HG02678 (cell line): ENCODE results near the gene POLA1.
"Not testable (repeated sequence)": the region's sequence is repeated elsewhere in the genome, so short reads cannot be mapped to it uniquely, and the experiment has no call there.

Experiments used
- ATAC-seq: cut with Tn5 transposase; IDR thresholded peaks from one replicate; pipeline ENCODE4 v1.9.1; 2021; ENCODE audit warnings: mild to moderate bottlenecking, moderate library complexity; ENCODE audit not compliant: unreplicated experiment

The POLA1 gene

GRCh38 chrX:24693453-24694202, at the start of gene POLA1:
POLA1 (plus strand) TSS chrX:24693918; CDS start chrX:24693962, 44 bp downstream.
- peak; percentile 97 for ATAC-seq

- ATAC-seq, result no peak
These were observed 47.7 kb upstream of the POLA1 start for GRCh38 chrX:24646006-24646405.

- peak; percentile 15 for ATAC-seq
These were observed 47.0 kb upstream of the POLA1 start for GRCh38 chrX:24646745-24647182.

DNA sequence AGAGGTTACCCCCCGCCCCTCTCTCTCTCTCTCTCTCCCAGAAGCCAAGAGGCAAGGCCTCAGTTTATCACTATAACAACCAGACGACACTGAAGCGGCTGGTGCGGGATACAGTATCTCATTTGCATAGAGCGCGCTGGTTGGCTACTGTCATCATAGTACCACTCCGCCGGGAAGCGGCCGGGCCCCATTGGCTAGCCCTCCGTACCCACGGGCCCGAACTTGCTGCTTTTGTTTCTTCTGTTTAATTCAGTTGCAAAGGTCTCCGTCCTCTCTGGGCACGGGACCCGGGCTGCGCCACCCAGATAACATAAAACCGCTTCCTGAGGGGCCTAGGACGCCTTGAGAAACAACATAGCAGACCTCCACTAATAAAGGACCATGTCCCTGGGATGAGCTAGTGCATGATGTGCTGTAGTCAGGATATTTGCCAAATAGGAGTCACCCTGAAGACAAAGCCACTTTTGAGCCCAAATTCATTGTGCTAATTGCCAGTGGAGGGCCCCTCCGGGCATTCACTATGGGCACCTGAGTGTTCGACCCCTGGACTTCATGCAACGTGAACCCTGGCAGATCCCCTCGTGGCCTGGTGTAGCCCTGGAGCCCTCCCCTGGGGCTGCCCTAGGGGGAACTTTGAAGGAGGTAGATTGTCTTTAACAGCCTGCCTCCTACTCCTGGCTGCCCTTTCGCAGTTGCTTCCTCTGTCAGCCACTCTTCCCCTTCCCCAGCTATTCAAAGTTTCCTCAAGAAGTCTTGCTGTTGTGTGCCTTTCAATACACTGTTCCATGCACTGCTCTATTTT, 46.3 kb upstream of the POLA1 start, which contains the start of gene PCYT1B:
TSS of gene PCYT1B (minus strand) at position 91 of the 802 bp plus-strand sequence. CDS start 242 bp downstream, outside the sequence.
- ATAC-seq, result peak; percentile 96

- no peak for ATAC-seq
These were observed 45.2 kb upstream of the POLA1 start for GRCh38 chrX:24648495-24648894.

- no peak for ATAC-seq
These were observed 41.9 kb upstream of the POLA1 start for GRCh38 chrX:24651783-24652182.

GRCh38 chrX:24655679-24656078, 38.0 kb upstream of the POLA1 start:
- not testable (repeated sequence) for ATAC-seq

DNA sequence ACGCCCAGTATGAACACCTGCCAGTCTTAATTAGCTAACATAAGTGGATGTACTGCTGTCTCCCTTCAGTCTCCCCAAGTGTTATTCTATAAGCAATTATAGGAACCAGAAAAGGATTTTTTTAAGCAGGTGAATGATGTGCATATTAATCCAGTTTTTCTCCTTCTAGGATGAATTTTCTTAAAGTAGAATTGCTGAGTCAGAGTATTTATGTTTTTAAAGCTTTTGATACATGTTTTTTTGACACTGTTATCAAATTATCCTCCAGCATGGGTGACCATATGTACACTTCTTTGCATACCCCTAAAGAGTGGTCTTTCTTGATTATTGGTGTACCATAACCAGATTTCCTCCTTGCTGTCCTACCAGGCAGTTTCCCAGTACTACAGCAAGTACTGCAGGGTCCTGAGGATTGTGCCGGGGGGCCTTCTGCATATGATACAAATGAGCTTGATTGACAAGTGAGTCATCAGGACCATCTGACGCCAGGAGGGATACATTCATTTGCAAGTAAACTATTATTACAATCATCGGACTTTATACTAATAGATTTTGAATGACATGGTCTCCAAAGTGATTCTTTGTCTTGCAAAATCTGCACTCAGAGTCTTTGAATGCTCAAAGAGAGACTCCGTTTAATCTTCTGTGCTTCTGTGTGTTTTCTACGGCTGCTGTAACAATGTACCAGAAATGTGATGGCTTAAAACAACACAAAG, 35.9 kb upstream of the POLA1 start:
- no peak for ATAC-seq

- ATAC-seq, result no peak
These were observed 35.3 kb upstream of the POLA1 start for GRCh38 chrX:24658421-24658820.

- ATAC-seq, result no peak
These were observed 34.6 kb upstream of the POLA1 start for GRCh38 chrX:24659106-24659505.

DNA sequence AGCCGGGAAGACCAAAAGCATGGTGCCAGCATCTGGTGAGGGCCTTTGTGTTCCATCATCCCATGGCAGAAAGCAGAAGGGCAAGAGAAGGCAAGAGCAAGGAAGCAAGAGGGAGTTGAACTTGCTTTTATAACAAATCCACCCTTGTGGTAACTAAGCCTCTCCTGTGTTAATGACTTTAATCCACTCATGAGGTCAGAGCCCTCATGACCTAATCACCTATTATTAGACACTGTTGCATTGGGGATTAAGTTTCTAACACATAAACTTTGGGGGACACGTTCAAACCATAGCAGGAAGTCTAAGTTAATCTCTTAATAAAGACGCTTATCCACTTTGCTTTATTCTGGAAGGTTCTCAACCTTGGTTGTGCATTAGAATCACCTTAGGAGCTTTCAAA, 34.1 kb upstream of the POLA1 start:
- ATAC-seq, result no peak

DNA sequence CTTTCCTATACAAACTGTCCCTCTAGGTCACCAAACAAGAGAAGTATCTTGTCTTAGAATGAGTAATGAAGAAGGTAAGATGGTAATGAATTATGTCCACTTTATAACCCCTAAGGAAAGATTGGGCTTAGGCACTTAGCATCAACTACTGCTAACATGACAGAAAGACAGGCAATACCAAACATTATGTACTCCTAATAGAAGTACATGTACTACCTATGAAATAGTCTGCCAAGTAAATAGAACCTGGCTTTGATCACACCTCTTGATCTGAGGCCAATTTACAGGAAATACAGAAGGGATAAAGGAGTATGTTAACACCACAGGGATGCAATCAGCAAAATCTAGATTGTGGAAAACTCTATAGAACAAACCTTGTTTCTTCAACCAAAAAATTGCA, 32.4 kb upstream of the POLA1 start:
- no peak for ATAC-seq

GRCh38 chrX:24662352-24662751, 31.4 kb upstream of the POLA1 start:
- no peak for ATAC-seq

GRCh38 chrX:24668111-24668510, 25.6 kb upstream of the POLA1 start:
- no peak for ATAC-seq

DNA sequence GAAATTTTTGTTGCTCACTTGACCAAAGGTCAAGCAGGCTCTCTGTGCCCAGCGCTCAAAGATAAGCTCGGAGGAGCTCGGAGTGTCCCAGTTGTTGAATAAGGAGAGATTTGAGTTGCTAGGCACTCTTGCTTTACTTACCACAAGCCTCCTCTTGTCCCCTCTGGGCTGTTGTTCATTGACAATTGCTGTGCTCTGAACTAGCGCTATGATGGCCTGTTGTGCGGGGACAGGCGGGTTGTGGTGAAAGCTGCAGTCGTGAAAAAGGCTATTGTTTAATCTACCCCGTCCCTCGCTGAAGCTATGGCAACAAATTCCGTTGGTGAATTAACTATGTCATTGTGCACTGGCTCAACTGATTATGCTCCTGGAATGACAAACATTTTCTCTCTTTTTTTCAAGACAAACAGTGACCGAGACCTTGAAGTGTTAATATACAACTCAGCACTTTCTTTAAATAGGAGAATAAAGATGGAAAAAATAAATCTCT, 21.0 kb upstream of the POLA1 start:
- no peak for ATAC-seq

- no peak for ATAC-seq
These were observed 20.3 kb upstream of the POLA1 start for GRCh38 chrX:24673424-24673823.

GRCh38 chrX:24676403-24677024, 17.2 kb upstream of the POLA1 start:
- ATAC-seq, result no peak

DNA sequence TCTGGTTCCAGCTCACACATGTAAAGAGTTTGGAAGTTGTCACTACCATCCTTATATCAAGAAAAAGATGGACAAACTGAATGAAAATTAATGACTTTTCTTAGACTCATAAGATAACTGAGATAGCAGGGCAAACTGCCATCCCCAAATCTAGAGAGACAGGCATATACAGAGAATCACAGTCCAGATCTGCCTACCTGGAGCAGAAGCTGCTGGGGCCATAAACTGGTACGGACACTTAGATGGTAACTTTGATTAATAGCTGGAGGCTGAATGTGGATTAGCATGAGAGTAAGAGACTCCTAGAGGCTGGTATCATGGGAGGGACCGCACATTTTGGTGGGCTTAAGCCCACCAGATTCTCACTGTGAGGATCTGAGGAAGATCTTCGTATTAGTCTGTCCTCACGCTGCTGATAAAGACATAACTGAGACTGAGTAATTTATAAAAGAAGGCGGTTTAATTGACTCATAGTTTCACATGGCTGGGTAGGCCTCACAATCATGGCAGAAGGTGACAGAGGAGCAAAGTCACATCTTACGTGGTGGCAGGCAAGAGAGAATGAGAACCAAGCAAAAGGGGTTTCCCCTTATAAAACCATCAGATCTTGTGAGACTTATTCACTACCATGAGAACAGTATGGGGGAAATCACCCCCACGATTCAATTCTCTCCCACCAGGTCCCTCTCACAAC, 10.8 kb upstream of the POLA1 start:
- no peak for ATAC-seq

DNA sequence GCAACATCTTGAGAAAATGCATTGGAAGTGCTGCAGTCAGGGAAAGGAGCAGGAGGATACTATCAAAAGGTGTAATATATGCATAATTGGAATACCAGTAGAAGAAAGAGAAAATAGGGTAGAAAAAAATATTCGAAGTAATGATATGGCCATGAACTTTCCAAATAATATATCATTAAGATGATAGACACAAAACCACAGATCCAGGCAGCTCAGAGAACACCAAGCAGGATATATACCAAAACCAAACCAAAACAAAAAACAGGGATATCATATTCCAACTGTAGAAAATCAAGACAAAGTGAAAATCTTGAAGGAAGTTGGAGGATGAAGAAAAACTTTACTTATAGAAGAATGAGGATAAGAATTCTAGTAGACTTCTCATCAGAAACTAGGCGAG, 9.7 kb upstream of the POLA1 start:
- no peak for ATAC-seq

- no peak for ATAC-seq
These were observed 1.4 kb upstream of the POLA1 start for GRCh38 chrX:24692305-24692704.
